Karpas-422 (cell line): Measurements from ENCODE around the gene ZFYVE28. TPM values are rescaled to one million over a fixed set of nuclear protein-coding genes. Genes with fewer than 3 reads are reported as not detected.

Experiments
- DNase-seq: peaks from one replicate; pipeline ENCODE4 v3.0.0-alpha.2; 2015
- H2AFZ ChIP-seq: fragments of 200-600 bp; sonication (generic); 2 replicates; pipeline ENCODE4 v1.6.1; 2014; ENCODE audit warnings: antibody characterized with exemption, low read length, mixed read lengths
- H3K27ac ChIP-seq: fragments of 200-600 bp; sonication (generic); 2 replicates; pipeline ENCODE4 v1.5.1; 2014; ENCODE audit warnings: mild to moderate bottlenecking, low read length, moderate library complexity
- H3K27me3 ChIP-seq: fragments of 200-600 bp; sonication (generic); 2 replicates; pipeline ENCODE4 v1.6.1; 2014; ENCODE audit warnings: low read length, mixed read lengths
- H3K36me3 ChIP-seq: fragments of 200-600 bp; sonication (generic); 2 replicates; pipeline ENCODE4 v1.6.1; 2014; ENCODE audit warnings: low read length, mixed read lengths; ENCODE audit not compliant: insufficient read depth
- H3K4me1 ChIP-seq: fragments of 200-600 bp; sonication (generic); 2 replicates; pipeline ENCODE4 v1.6.1; 2014; ENCODE audit warnings: mild to moderate bottlenecking, low read length, mixed read lengths
- H3K4me2 ChIP-seq: fragments of 200-600 bp; sonication (generic); 2 replicates; pipeline ENCODE4 v1.6.1; 2014; ENCODE audit warnings: low read length, low read depth, mild to moderate bottlenecking; ENCODE audit not compliant: poor library complexity, severe bottlenecking
- H3K4me3 ChIP-seq: fragments of 200-600 bp; sonication (generic); 2 replicates; pipeline ENCODE4 v1.5.1; 2014; ENCODE audit warnings: mild to moderate bottlenecking, antibody characterized with exemption, low read length, mixed read lengths
- H3K79me2 ChIP-seq: fragments of 200-600 bp; sonication (generic); 2 replicates; pipeline ENCODE4 v1.6.1; 2014; ENCODE audit warnings: mild to moderate bottlenecking, low read length, mixed read lengths
- H3K9ac ChIP-seq: fragments of 200-600 bp; sonication (generic); 2 replicates; pipeline ENCODE4 v1.6.0; 2014; ENCODE audit warnings: low read length
- H3K9me2 ChIP-seq: fragments of 200-600 bp; sonication (generic), shearing (Covaris generic); replicated peaks from 2 replicates; pipeline ENCODE4 v1.6.0; 2014; ENCODE audit warnings: mild to moderate bottlenecking, low read length, moderate library complexity; ENCODE audit not compliant: insufficient read depth
- H3K9me3 ChIP-seq: fragments of 300-700, 200-600 bp; sonication (generic); 2 replicates; pipeline ENCODE4 v1.6.1; 2014; ENCODE audit warnings: low read length, mixed read lengths
- H4K20me1 ChIP-seq: fragments of 200-600 bp; sonication (generic); 2 replicates; pipeline ENCODE4 v1.6.1; 2014; ENCODE audit warnings: mild to moderate bottlenecking, antibody characterized with exemption, low read length, low read depth; ENCODE audit not compliant: insufficient read depth
- total RNA-seq: library from RNA; depleted of rRNA; stranded (reverse); fragments of >200 nt; shearing (Covaris generic); gene quantifications from 2 replicates; pipeline ENCODE4 v1.2.3, GENCODE V29; 2014; ENCODE audit warnings: low replicate concordance

ZFYVE28 gene
- total RNA-seq, 1 experiment from 2014 or later: 2.0 TPM

GRCh38 chr4:2449051-2449450 lies 30.6 kb upstream of the ZFYVE28 start:
- Histone ChIP-seq H3K27me3 (no peaks in the 10 kb centered on the region), H3K4me1 (peaks cover 5% of the 10 kb centered on the region; the same call in 1 of the 2 replicates), H3K4me3 (no peak overlapping the region), H3K9ac (no peak overlapping the region), H3K79me2 (no peaks in the 10 kb centered on the region), H3K27ac (no peak overlapping the region), H3K36me3 (no peaks in the 10 kb centered on the region; the same call in 1 of the 2 replicates), H4K20me1 (no peaks in the 10 kb centered on the region), H2AFZ (no peak overlapping the region), H3K9me2 (peaks cover 6% of the 10 kb centered on the region; the same call in 1 of the 2 replicates), H3K4me2 (no peak overlapping the region), H3K9me3 (no peaks in the 10 kb centered on the region)
- DNase-seq: no peak

DNA sequence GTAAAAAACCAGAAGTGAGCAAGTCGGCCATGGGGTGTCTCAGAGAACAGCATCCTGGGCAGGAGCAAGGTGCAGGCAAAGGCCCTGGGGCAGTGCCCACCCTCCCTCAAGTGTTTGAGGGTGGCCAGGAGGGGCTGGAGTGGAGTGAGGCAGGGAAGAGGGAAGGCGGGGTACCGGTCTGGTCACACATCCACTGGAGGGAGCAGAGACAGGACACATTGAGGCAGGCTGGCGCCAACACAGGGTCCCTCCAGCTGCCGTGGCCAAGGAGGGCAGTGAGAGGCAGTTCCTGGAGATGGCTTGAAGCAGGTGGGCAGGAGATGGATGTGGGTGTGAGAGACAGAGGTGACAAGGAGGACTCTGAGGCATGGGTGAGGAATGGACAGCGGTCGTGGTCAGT lies 30.1 kb upstream of the ZFYVE28 start:
- Histone ChIP-seq H3K79me2 (no peaks in the 10 kb centered on the region), H3K36me3 (no peaks in the 10 kb centered on the region; the same call in 1 of the 2 replicates), H3K4me1 (peaks cover 5% of the 10 kb centered on the region; the same call in 1 of the 2 replicates), H4K20me1 (no peaks in the 10 kb centered on the region), H3K4me2 (no peak overlapping the region), H2AFZ (no peak overlapping the region), H3K9me2 (peaks cover 6% of the 10 kb centered on the region; the same call in 1 of the 2 replicates), H3K27ac (no peak overlapping the region), H3K9me3 (no peaks in the 10 kb centered on the region), H3K27me3 (no peaks in the 10 kb centered on the region), H3K4me3 (no peak overlapping the region), H3K9ac (no peak overlapping the region)
- no peak for DNase-seq

GRCh38 chr4:2446656-2447564 lies 28.5 kb upstream of the ZFYVE28 start:
- Histone ChIP-seq H3K36me3 (no peaks in the 10 kb centered on the region; the same call in 1 of the 2 replicates), H3K79me2 (no peaks in the 10 kb centered on the region), H3K4me1 (peaks cover 3% of the 10 kb centered on the region), H3K4me2 (no peak overlapping the region), H3K9me2 (peaks cover 6% of the 10 kb centered on the region; the same call in 1 of the 2 replicates), H3K9ac (no peak overlapping the region), H4K20me1 (no peaks in the 10 kb centered on the region), H3K4me3 (no peak overlapping the region), H3K9me3 (no peaks in the 10 kb centered on the region), H2AFZ (no peak overlapping the region), H3K27ac (no peak overlapping the region), H3K27me3 (no peaks in the 10 kb centered on the region)
- DNase-seq: no peak

DNA sequence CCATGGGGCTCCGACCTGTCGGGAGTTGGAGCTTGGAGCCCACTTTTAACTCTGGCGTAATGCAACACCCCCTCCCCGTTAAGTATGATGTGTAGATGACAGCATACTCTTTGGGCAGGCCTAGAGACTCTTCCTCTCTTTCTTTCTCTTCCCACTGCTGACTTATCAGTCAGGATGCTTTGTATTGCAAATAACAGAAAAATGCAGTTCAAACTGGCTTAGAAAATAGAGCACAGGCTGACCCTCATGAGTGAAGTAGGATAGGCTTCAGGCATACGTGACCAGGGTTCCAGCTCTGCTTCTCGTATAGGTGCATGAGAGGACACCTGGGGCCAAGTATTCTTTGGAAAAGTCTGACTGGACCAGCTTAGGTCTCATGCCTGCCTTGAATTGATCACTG lies 27.1 kb upstream of the ZFYVE28 start:
- H3K4me2 ChIP-seq: no peak overlapping the region
- peaks cover 9% of the 10 kb centered on the region for H3K4me1 ChIP-seq
- no peaks in the 10 kb centered on the region for H3K9me3 ChIP-seq
- H3K9ac ChIP-seq: no peak overlapping the region
- DNase-seq: no peak
- no peaks in the 10 kb centered on the region for H3K79me2 ChIP-seq
- H3K9me2 ChIP-seq: peaks cover 6% of the 10 kb centered on the region; the same call in 1 of the 2 replicates
- H3K4me3 ChIP-seq: no peak overlapping the region
- no peaks in the 10 kb centered on the region for H3K27me3 ChIP-seq
- H4K20me1 ChIP-seq: no peaks in the 10 kb centered on the region
- H3K36me3 ChIP-seq: no peaks in the 10 kb centered on the region; the same call in 1 of the 2 replicates
- H3K27ac ChIP-seq: no peak overlapping the region
- no peak overlapping the region for H2AFZ ChIP-seq

DNA sequence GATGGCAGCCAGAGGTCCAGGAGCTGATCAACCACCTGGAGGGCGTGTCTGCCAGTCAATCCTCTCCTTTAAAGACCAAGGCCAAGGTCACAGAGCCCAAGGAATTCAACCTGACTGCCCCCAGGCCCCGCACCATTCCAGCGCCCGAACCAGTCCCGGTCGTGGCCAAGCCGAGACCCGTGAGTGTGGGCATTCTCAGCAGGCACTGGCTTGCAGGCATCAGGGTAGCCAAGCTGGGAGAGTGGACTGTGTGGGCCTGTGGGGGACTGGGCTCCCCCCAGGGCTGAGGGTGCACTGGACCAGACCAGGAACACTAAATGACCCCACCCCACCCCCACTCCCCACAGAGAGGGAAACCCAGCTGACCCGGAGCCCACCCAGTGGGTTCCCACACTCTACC lies 26.7 kb upstream of the ZFYVE28 start:
- Histone ChIP-seq H3K27me3 (no peaks in the 10 kb centered on the region), H3K9me3 (no peaks in the 10 kb centered on the region), H3K9me2 (peaks cover 6% of the 10 kb centered on the region; the same call in 1 of the 2 replicates), H4K20me1 (no peaks in the 10 kb centered on the region), H3K4me3 (no peak overlapping the region), H3K36me3 (no peaks in the 10 kb centered on the region; the same call in 1 of the 2 replicates), H3K79me2 (no peaks in the 10 kb centered on the region), H3K9ac (no peak overlapping the region), H3K4me2 (no peak overlapping the region), H3K27ac (no peak overlapping the region), H2AFZ (no peak overlapping the region), H3K4me1 (peaks cover 9% of the 10 kb centered on the region)
- DNase-seq: no peak

- Histone ChIP-seq H3K27ac (no peak overlapping the region), H3K9ac (no peak overlapping the region), H3K4me1 (peaks cover 9% of the 10 kb centered on the region)
Measured at GRCh38 chr4:2443956-2444740, 25.7 kb upstream of the ZFYVE28 start.

DNA sequence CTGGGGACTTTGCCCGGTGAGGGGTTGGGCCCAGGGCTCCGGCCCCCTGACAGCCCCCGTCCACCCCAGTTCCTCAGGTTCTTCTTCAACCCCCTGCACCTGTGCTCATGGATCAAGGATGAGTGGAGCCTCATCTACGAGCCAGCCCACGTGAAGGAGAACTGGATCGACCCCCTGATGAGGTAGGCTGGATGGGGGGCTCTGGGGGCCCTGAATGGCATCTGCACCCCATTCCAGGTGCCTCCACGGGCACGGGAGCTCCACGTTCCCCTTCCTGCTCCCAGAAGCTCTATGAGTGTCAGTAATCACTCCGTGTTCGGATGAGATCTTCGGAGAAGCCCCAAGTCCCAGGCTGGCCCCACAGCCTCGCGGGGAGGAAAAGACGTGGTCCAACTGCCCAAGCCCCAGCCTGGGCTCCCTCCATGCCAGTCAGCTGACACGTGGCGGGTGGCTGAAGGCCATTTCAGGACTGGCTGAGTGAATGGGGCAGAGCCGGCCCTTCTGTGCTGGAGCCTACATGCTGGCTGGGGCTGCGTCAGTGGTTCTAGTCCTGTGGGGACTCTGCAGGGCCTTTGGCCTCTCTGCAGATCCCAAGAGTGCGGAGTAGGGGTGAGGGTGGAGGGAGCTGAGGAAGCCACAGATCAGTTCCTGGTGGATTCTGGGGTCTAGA lies 24.8 kb upstream of the ZFYVE28 start:
- Histone ChIP-seq H4K20me1 (no peaks in the 10 kb centered on the region), H3K27me3 (no peaks in the 10 kb centered on the region), H3K4me3 (no peak overlapping the region), H3K4me2 (no peak overlapping the region), H3K4me1 (peaks cover 9% of the 10 kb centered on the region), H3K36me3 (no peaks in the 10 kb centered on the region; the same call in 1 of the 2 replicates), H3K27ac (no peak overlapping the region), H3K79me2 (no peaks in the 10 kb centered on the region), H2AFZ (no peak overlapping the region), H3K9ac (no peak overlapping the region), H3K9me3 (no peaks in the 10 kb centered on the region), H3K9me2 (peaks cover 6% of the 10 kb centered on the region; the same call in 1 of the 2 replicates)
- no peak for DNase-seq

More at GRCh38 chr4:2443956-2444740, 25.7 kb upstream of the ZFYVE28 start:
- no peaks in the 10 kb centered on the region; the same call in 1 of the 2 replicates for H3K36me3 ChIP-seq
- no peaks in the 10 kb centered on the region for H3K79me2 ChIP-seq
- no peak overlapping the region for H2AFZ ChIP-seq
- H3K9me3 ChIP-seq: no peaks in the 10 kb centered on the region
- no peaks in the 10 kb centered on the region for H4K20me1 ChIP-seq
- H3K27me3 ChIP-seq: no peaks in the 10 kb centered on the region
- H3K9me2 ChIP-seq: peaks cover 6% of the 10 kb centered on the region; the same call in 1 of the 2 replicates
- H3K4me2 ChIP-seq: no peak overlapping the region
- no peak for DNase-seq
- no peak overlapping the region for H3K4me3 ChIP-seq
